HEK293T (cell line): ENCODE measurements around the gene PRKCB.

ENCODE experiments used
- FOXA1 ChIP-seq: fragments of 450-650 bp; IDR thresholded peaks from 2 replicates; pipeline ENCODE4 v1.6.1; 2016; ENCODE audit warnings: mild to moderate bottlenecking
- SP1 ChIP-seq: fragments of 450-650 bp; IDR thresholded peaks from 2 replicates; pipeline ENCODE4 v1.6.1; 2017

DNA sequence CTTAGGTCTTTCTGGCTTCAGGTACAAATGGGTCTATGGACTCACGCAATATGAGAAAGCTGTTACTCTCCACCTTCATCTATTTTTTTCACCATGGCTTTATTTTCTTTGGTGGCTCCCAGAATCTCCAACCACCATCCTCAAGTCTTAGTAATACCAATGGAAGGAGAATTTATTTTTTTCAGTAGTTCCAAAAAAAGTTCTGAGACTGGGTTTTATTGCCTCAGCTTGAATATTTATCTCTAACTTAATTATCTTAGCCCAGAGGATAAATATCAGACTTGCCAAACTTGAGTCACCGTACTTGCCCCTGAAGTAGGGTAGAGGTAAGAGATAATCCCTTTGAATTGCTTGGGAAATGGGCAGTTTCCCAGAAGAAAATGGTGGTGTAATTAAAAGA is 397.2 kb downstream of the PRKCB start:
- TF ChIP-seq FOXA1 (no peak), SP1 (no peak)
